Epithelial cell of esophagus (primary cell): Measurements from ENCODE around the gene CNTD1.

ENCODE experiments used
- DNase-seq: peaks from one replicate; pipeline ENCODE4 v3.0.0; 2010; ENCODE audit warnings: low read depth
- H3K4me3 ChIP-seq: 2 replicates; pipeline ENCODE4 v1.5.1; 2011; ENCODE audit warnings: mild to moderate bottlenecking, low read length, control low read depth
- CTCF ChIP-seq: IDR thresholded peaks from 2 replicates; pipeline ENCODE4 v1.5.1; 2011; ENCODE audit warnings: low read depth, mild to moderate bottlenecking, low read length, control low read depth, inconsistent platforms; ENCODE audit not compliant: insufficient read depth; ENCODE audit errors: missing control alignments

Gene CNTD1

GRCh38 chr17:42780851-42781638 lies 17.6 kb upstream of the CNTD1 start:
- no peak for DNase-seq
- H3K4me3 ChIP-seq: peak overlapping the region; percentile 13
- no peak for TF ChIP-seq CTCF

- no peak overlapping the region for H3K4me3 ChIP-seq
- no peak for DNase-seq
- TF ChIP-seq CTCF: no peak
Measured at GRCh38 chr17:42781639-42782165, 17.0 kb upstream of the CNTD1 start.

GRCh38 chr17:42782166-42783061 lies 16.2 kb upstream of the CNTD1 start:
- DNase-seq: no peak
- TF ChIP-seq CTCF: no peak
- H3K4me3 ChIP-seq: no peak overlapping the region

- peak; percentile 89 for DNase-seq
- TF ChIP-seq CTCF: no peak
- no peak overlapping the region for H3K4me3 ChIP-seq
Measured at GRCh38 chr17:42783062-42783790, 15.4 kb upstream of the CNTD1 start.

- TF ChIP-seq CTCF: no peak
- no peak overlapping the region for H3K4me3 ChIP-seq
- no peak for DNase-seq
Measured at GRCh38 chr17:42783791-42784138, 14.9 kb upstream of the CNTD1 start.

GRCh38 chr17:42784409-42784808 lies 14.3 kb upstream of the CNTD1 start:
- no peak for DNase-seq
- no peak overlapping the region for H3K4me3 ChIP-seq

More at GRCh38 chr17:42784409-42784808, 14.3 kb upstream of the CNTD1 start:
- TF ChIP-seq CTCF: no peak
